Chondrocyte (in vitro differentiated cells): Measurements from ENCODE around the gene LILRA5. TPM values are rescaled to one million over a fixed set of nuclear protein-coding genes. Genes with fewer than 3 reads are reported as not detected.
"Not testable (repeated sequence)": the region's sequence is repeated elsewhere in the genome, so short reads cannot be mapped to it uniquely, and the experiment has no call there.

ENCODE experiments used
- DNase-seq: peaks from one replicate; pipeline ENCODE4 v3.0.0; 2021; ENCODE audit warnings: mixed read lengths, low spot score
- H3K27ac Mint-ChIP-seq: one replicate; pipeline ENCODE4 v1.8.0; 2021; ENCODE audit warnings: mild to moderate bottlenecking, moderate library complexity, mixed read lengths; ENCODE audit not compliant: unreplicated experiment
- H3K27me3 Mint-ChIP-seq: 2 replicates; pipeline ENCODE4 v1.8.0; 2021; ENCODE audit warnings: low read depth, mixed read lengths
- H3K36me3 Mint-ChIP-seq: 2 replicates; pipeline ENCODE4 v1.8.0; 2021; ENCODE audit warnings: low read depth, mixed read lengths
- H3K4me1 Mint-ChIP-seq: 2 replicates; pipeline ENCODE4 v1.8.0; 2021; ENCODE audit warnings: low read depth, mild to moderate bottlenecking, mixed read lengths
- H3K4me3 Mint-ChIP-seq: one replicate; pipeline ENCODE4 v1.8.0; 2021; ENCODE audit warnings: mild to moderate bottlenecking, moderate library complexity, mixed read lengths; ENCODE audit not compliant: unreplicated experiment
- H3K9me3 Mint-ChIP-seq: 2 replicates; pipeline ENCODE4 v1.8.0; 2021; ENCODE audit warnings: low read depth, mixed read lengths
- total RNA-seq: library from RNA; stranded (reverse); gene quantifications from 3 replicates; pipeline ENCODE4 v1.2.1, GENCODE V29; 2021
- TF ChIP-seq, protein P1 (sequence below): fragments of 200-600 bp; sonication (generic); IDR thresholded peaks from 2 replicates; pipeline ENCODE4 v1.5.0; 2021; ENCODE audit warnings: antibody characterized with exemption, mild to moderate bottlenecking, moderate library complexity

LILRA5 gene
- total RNA-seq, 1 donor from 2014 or later, result not detected

GRCh38 chr19:54325631-54326030, 12.7 kb upstream of the LILRA5 start:
- H3K9me3 Mint-ChIP-seq, result peaks cover 11% of the 10 kb centered on the region
- peak; percentile 39 for DNase-seq
- no peak overlapping the region for H3K27ac Mint-ChIP-seq
- H3K27me3 Mint-ChIP-seq, result peaks cover 8% of the 10 kb centered on the region
- no peaks in the 10 kb centered on the region for H3K36me3 Mint-ChIP-seq
- TF ChIP-seq, protein P1, sequence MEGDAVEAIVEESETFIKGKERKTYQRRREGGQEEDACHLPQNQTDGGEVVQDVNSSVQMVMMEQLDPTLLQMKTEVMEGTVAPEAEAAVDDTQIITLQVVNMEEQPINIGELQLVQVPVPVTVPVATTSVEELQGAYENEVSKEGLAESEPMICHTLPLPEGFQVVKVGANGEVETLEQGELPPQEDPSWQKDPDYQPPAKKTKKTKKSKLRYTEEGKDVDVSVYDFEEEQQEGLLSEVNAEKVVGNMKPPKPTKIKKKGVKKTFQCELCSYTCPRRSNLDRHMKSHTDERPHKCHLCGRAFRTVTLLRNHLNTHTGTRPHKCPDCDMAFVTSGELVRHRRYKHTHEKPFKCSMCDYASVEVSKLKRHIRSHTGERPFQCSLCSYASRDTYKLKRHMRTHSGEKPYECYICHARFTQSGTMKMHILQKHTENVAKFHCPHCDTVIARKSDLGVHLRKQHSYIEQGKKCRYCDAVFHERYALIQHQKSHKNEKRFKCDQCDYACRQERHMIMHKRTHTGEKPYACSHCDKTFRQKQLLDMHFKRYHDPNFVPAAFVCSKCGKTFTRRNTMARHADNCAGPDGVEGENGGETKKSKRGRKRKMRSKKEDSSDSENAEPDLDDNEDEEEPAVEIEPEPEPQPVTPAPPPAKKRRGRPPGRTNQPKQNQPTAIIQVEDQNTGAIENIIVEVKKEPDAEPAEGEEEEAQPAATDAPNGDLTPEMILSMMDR, result no peak
- no peaks in the 10 kb centered on the region for H3K4me1 Mint-ChIP-seq
- H3K4me3 Mint-ChIP-seq, result no peak overlapping the region

DNA sequence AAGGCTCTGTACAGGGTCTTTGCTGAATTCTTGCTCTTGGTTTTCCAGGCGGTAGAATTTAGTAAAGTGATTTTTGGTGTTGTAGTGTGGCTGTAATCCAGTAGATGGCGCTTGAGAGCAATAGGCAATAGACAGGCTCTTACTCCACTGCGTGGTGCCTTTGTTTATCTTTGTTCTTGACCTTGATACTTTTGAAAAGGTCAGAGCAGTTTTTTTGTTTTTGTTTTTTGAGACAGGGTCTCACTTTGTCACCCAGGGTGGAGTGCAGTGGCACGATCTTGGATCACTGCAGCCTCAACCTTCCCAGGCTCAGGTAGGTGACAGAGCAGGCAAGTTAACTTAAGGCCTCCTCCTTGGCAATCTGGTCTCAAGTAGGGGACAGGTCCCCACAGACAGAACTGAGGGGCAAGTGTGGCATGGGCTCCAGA, 12.2 kb upstream of the LILRA5 start:
- H3K4me3 Mint-ChIP-seq, result no peak overlapping the region
- no peak overlapping the region for H3K27ac Mint-ChIP-seq
- no peaks in the 10 kb centered on the region for H3K36me3 Mint-ChIP-seq
- H3K9me3 Mint-ChIP-seq, result peaks cover 11% of the 10 kb centered on the region
- no peaks in the 10 kb centered on the region for H3K4me1 Mint-ChIP-seq
- TF ChIP-seq, protein P1, result peak; percentile 82
- DNase-seq, result no peak
- peaks cover 12% of the 10 kb centered on the region for H3K27me3 Mint-ChIP-seq

DNA sequence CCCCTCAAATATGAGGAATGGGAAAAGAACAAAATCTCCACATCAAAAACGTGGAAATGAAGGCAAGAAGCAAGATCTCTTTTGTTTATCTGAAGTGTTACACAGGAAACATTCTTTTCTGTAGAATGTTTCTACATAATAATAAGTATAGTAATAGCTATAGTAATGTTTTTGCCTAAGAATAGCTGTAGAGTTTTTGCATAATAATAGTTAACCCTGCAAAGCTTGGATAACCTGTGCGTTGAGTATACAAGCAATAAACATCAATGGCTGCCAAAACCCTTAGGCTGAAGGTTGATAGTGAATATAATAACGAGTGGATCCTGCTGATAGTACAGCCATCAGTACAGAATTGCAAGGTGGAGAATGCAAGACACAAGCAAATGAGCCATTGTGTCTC, 11.1 kb upstream of the LILRA5 start:
- Mint-ChIP-seq H3K36me3 (no peaks in the 10 kb centered on the region), H3K4me3 (no peak overlapping the region), H3K27ac (no peak overlapping the region), H3K9me3 (peaks cover 11% of the 10 kb centered on the region), H3K4me1 (no peaks in the 10 kb centered on the region), H3K27me3 (peaks cover 17% of the 10 kb centered on the region)
- TF ChIP-seq, protein P1, result no peak
- no peak for DNase-seq

DNA sequence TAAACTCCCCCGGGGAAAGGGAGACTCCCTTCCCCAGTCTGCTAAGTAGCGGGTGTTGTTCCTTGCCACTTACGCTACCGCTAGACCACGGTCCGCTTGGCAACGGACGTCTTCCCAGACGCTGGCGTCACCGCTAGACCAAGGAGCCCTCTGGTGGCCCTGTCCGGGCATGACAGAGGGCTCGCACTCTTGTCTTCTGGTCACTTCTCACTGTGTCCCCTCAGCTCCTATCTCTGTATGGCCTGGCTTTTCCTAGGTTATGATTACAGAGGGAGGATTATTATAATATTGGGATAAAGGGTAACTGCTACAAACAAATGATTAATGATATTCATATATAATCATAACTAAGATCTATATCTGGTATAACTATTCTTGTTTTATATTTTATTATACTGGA, 10.0 kb upstream of the LILRA5 start:
- H3K9me3 Mint-ChIP-seq, result peaks cover 11% of the 10 kb centered on the region
- H3K27ac Mint-ChIP-seq, DNase-seq, H3K4me3 Mint-ChIP-seq, H3K36me3 Mint-ChIP-seq, H3K4me1 Mint-ChIP-seq: not testable (repeated sequence)
- TF ChIP-seq, protein P1, result peak; percentile 33
- peaks cover 18% of the 10 kb centered on the region for H3K27me3 Mint-ChIP-seq

GRCh38 chr19:54322295-54322694, 9.3 kb upstream of the LILRA5 start:
- H3K27me3 Mint-ChIP-seq, result peaks cover 18% of the 10 kb centered on the region
- peaks cover 11% of the 10 kb centered on the region for H3K9me3 Mint-ChIP-seq
- not testable (repeated sequence) for H3K4me1 Mint-ChIP-seq

GRCh38 chr19:54319892-54320670, 7.1 kb upstream of the LILRA5 start:
- TF ChIP-seq, protein P1, result no peak
- no peaks in the 10 kb centered on the region for H3K4me1 Mint-ChIP-seq
- H3K9me3 Mint-ChIP-seq, result peaks cover 11% of the 10 kb centered on the region
- H3K4me3 Mint-ChIP-seq, result no peak overlapping the region
- H3K36me3 Mint-ChIP-seq, result no peaks in the 10 kb centered on the region
- DNase-seq, result no peak
- peaks cover 21% of the 10 kb centered on the region for H3K27me3 Mint-ChIP-seq
- H3K27ac Mint-ChIP-seq, result no peak overlapping the region

More at GRCh38 chr19:54322295-54322694, 9.3 kb upstream of the LILRA5 start:
- not testable (repeated sequence) for H3K4me3 Mint-ChIP-seq, DNase-seq, H3K27ac Mint-ChIP-seq, H3K36me3 Mint-ChIP-seq
